CD14-positive monocyte (primary cell): ENCODE results near the gene PIGV. TPM values are rescaled to one million over a fixed set of nuclear protein-coding genes. Genes with fewer than 3 reads are reported as not detected.
A peak's percentile ranks its signal among the peaks of the same experiment; 100 is the strongest.

ENCODE experiments used
- DNase-seq, 3 donors: peaks; one replicate each; pipeline ENCODE4 v3.0.0-alpha.2; 2011 to 2022
- H2AFZ ChIP-seq: 2 replicates; pipeline ENCODE4 v1.6.0; 2012; ENCODE audit warnings: mild to moderate bottlenecking, low read depth, low read length, inconsistent platforms; ENCODE audit not compliant: insufficient read depth, poor library complexity, severe bottlenecking
- H3K27ac ChIP-seq, 2 donors: 1 replicate in 1 of 2; 2 replicates in 1 of 2; pipeline ENCODE4 v1.5.1; 2012 to 2013; ENCODE audit warnings: low read length in 2 of 2, control low read depth in 1 of 2, inconsistent platforms in 1 of 2, low read depth in 1 of 2, mild to moderate bottlenecking in 1 of 2
- H3K27me3 ChIP-seq, 2 donors: one replicate each; pipeline versions ENCODE4 v1.6.0 to v1.6.1; 2011 to 2013; ENCODE audit warnings: low read length in 2 of 2; ENCODE audit not compliant: control insufficient read depth in 2 of 2, insufficient read depth in 2 of 2
- H3K36me3 ChIP-seq, 2 donors: replicated peaks in 1 of 2; 1 replicate in 1 of 2; 2 replicates in 1 of 2; pipeline versions ENCODE4 v1.5.1 to v1.6.1; 2012 to 2013; ENCODE audit warnings: low read length in 2 of 2, control low read depth in 1 of 2, inconsistent platforms in 1 of 2, mild to moderate bottlenecking in 1 of 2; ENCODE audit not compliant: insufficient read depth in 2 of 2, control insufficient read depth in 1 of 2
- H3K4me1 ChIP-seq, 2 donors: 1 replicate in 1 of 2; 2 replicates in 1 of 2; pipeline versions ENCODE4 v1.5.1 to v1.6.1; 2012 to 2013; ENCODE audit warnings: low read length in 2 of 2, control low read depth in 1 of 2, inconsistent platforms in 1 of 2, mild to moderate bottlenecking in 1 of 2, moderate library complexity in 1 of 2; ENCODE audit not compliant: insufficient read depth in 2 of 2, control insufficient read depth in 1 of 2
- H3K4me2 ChIP-seq: replicated peaks from 2 replicates; pipeline ENCODE3; 2012; ENCODE audit warnings: low read length, moderate library complexity, mild to moderate bottlenecking; ENCODE audit not compliant: poor library complexity, severe bottlenecking; ENCODE audit errors: extremely low read depth
- H3K4me3 ChIP-seq, 3 experiments: fragments of 200-600 bp in 1 of 3; sonication (generic) in 1 of 3; replicated peaks in 1 of 3; 1 replicate in 2 of 3; 2 replicates in 1 of 3; pipeline ENCODE4 v1.5.1; 2011 to 2013; ENCODE audit warnings: low read length in 3 of 3, mild to moderate bottlenecking in 3 of 3, control low read depth in 2 of 3, low read depth in 2 of 3, inconsistent platforms in 1 of 3, moderate library complexity in 1 of 3
- H3K79me2 ChIP-seq: 2 replicates; pipeline ENCODE4 v1.6.0; 2012; ENCODE audit warnings: mild to moderate bottlenecking, control low read depth, inconsistent platforms, low read length, moderate library complexity; ENCODE audit not compliant: insufficient read depth
- H3K9ac ChIP-seq: 2 replicates; pipeline ENCODE4 v1.6.0; 2017; ENCODE audit warnings: low read length, mild to moderate bottlenecking; ENCODE audit not compliant: insufficient read depth, poor library complexity, severe bottlenecking
- H3K9me3 ChIP-seq, 2 donors: replicated peaks in 1 of 2; 1 replicate in 1 of 2; 2 replicates in 1 of 2; pipeline versions ENCODE4 v1.5.1 to v1.6.1; 2012 to 2013; ENCODE audit warnings: low read length in 2 of 2, control low read depth in 1 of 2; ENCODE audit not compliant: control insufficient read depth in 1 of 2, insufficient read depth in 1 of 2
- H4K20me1 ChIP-seq: 2 replicates; pipeline ENCODE4 v1.6.0; 2012; ENCODE audit warnings: mild to moderate bottlenecking, low read length, control low read depth, moderate library complexity; ENCODE audit not compliant: insufficient read depth
- H3K27ac Mint-ChIP-seq, 7 donors: one replicate each; pipeline ENCODE4 v1.8.0; 2020; ENCODE audit warnings: mild to moderate bottlenecking in 7 of 7, mixed read lengths in 7 of 7, moderate library complexity in 6 of 7, inconsistent platforms in 2 of 7
- H3K27me3 Mint-ChIP-seq, 3 donors: one replicate each; pipeline ENCODE4 v1.8.0; 2021 to 2022; ENCODE audit warnings: low read depth in 3 of 3, mild to moderate bottlenecking in 3 of 3, mixed read lengths in 3 of 3, moderate library complexity in 3 of 3, inconsistent platforms in 1 of 3
- H3K36me3 Mint-ChIP-seq, 2 donors: one replicate each; pipeline ENCODE4 v1.8.0; 2020; ENCODE audit warnings: mixed read lengths in 2 of 2, inconsistent platforms in 1 of 2, mild to moderate bottlenecking in 1 of 2
- H3K4me1 Mint-ChIP-seq: one replicate; pipeline ENCODE4 v1.8.0; 2020; ENCODE audit warnings: mild to moderate bottlenecking, mixed read lengths
- H3K4me3 Mint-ChIP-seq, 2 donors: one replicate each; pipeline ENCODE4 v1.8.0; 2020; ENCODE audit warnings: mild to moderate bottlenecking in 2 of 2, mixed read lengths in 2 of 2, moderate library complexity in 1 of 2
- H3K9me3 Mint-ChIP-seq, 7 donors: one replicate each; pipeline ENCODE4 v1.8.0; 2020 to 2022; ENCODE audit warnings: mixed read lengths in 7 of 7, mild to moderate bottlenecking in 6 of 7, moderate library complexity in 6 of 7, inconsistent platforms in 2 of 7
- CTCF ChIP-seq: fragments of 200-600 bp; IDR thresholded peaks from one replicate; pipeline ENCODE4 v1.8.0; 2022; ENCODE audit warnings: antibody characterized with exemption, mild to moderate bottlenecking
- WGBS: methylation state at CpG from one replicate; pipeline ENCODE4 v1.1.5; 2013; ENCODE audit warnings: missing lambda C conversion rate; ENCODE audit not compliant: insufficient coverage; 5-methylcytosine and 5-hydroxymethylcytosine counted together
- intact Hi-C, 2 donors: fragments of 100-400 bp; cut with micrococcal nuclease; formaldehyde crosslinking; loops; one replicate each; pipeline versions ENCODE4 v1.15.0 to v1.15.1; 2023
- polyA plus RNA-seq, 3 donors: library from polyadenylated mRNA; depleted of rRNA in 1 of 3; unstranded in 2 of 3; stranded (reverse) in 1 of 3; fragments of 300-500 nt in 2 of 3; fragments of >200 nt in 1 of 3; fragmentation: Illumina TruSeq in 2 of 3; gene quantifications; 1 replicate in 2 of 3; 2 replicates in 1 of 3; pipeline ENCODE4 v1.2.3, GENCODE V29; 2012 to 2021

PIGV gene
- polyA plus RNA-seq, 3 donors: 5.7 to 9.5 (median 8.3) TPM

GRCh38 chr1:26771285-26771642, 16.5 kb upstream of the PIGV start:
- H3K4me3 ChIP-seq: no peak overlapping the region
- H3K4me1 Mint-ChIP-seq: peaks cover 10% of the 10 kb centered on the region
- no peaks in the 10 kb centered on the region for H3K9me3 Mint-ChIP-seq
- no peak overlapping the region for H3K9ac ChIP-seq
- H2AFZ ChIP-seq: no peak overlapping the region
- no peak overlapping the region for H3K4me3 Mint-ChIP-seq
- no peak for TF ChIP-seq CTCF
- WGBS: 93% methylated on average over 2 of the region's 3 CpGs
- intact Hi-C loops: no loop called here
- peak overlapping the region in 3 of 7 donors; percentile 35 to 85 (median 64) for H3K27ac Mint-ChIP-seq
- DNase-seq: no peak
- H3K79me2 ChIP-seq: peaks cover 87% of the 10 kb centered on the region
- peaks cover 97 to 100% of the 10 kb centered on the region in 2 donors for H3K36me3 ChIP-seq
- H3K27me3 ChIP-seq: no peaks in the 10 kb centered on the region
- H3K36me3 Mint-ChIP-seq: peaks cover 96 to 100% of the 10 kb centered on the region in 2 donors
- H3K9me3 ChIP-seq: no peaks in the 10 kb centered on the region
- no peak overlapping the region for H3K4me2 ChIP-seq
- no peaks in the 10 kb centered on the region for H3K27me3 Mint-ChIP-seq
- H3K4me1 ChIP-seq: peaks cover 3 to 15% of the 10 kb centered on the region in 2 donors
- peaks cover 97% of the 10 kb centered on the region for H4K20me1 ChIP-seq
- H3K27ac ChIP-seq: peak overlapping the region in 1 of 2 donors; percentile 73

- Mint-ChIP-seq H3K4me1 (peaks cover 10% of the 10 kb centered on the region), H3K4me3 (no peak overlapping the region)
- no peak overlapping the region for H3K4me2 ChIP-seq
Measured at GRCh38 chr1:26771643-26772321, 16.0 kb upstream of the PIGV start.

More at GRCh38 chr1:26771643-26772321, 16.0 kb upstream of the PIGV start:
- Mint-ChIP-seq H3K36me3 (peaks cover 96 to 100% of the 10 kb centered on the region in 2 donors), H3K27me3 (no peaks in the 10 kb centered on the region), H3K27ac (peak overlapping the region in 4 of 7 donors; percentile 43 to 85 (median 68)), H3K9me3 (no peaks in the 10 kb centered on the region)
- Histone ChIP-seq H3K9ac (no peak overlapping the region), H3K4me1 (peaks cover 3 to 15% of the 10 kb centered on the region in 2 donors), H3K27ac (peak overlapping the region in 1 of 2 donors; percentile 73), H2AFZ (no peak overlapping the region), H3K27me3 (no peaks in the 10 kb centered on the region), H4K20me1 (peaks cover 97% of the 10 kb centered on the region), H3K36me3 (peaks cover 96 to 100% of the 10 kb centered on the region in 2 donors), H3K79me2 (peaks cover 84% of the 10 kb centered on the region), H3K9me3 (no peaks in the 10 kb centered on the region), H3K4me3 (no peak overlapping the region)
- DNase-seq: peak in 2 of 3 donors; percentile 5 to 36
- TF ChIP-seq CTCF: no peak
- no CpG with 5 or more reads among the region's 2 CpGs for WGBS
- intact Hi-C loops: no loop called here
